NCI-H2171 treated with DMSO at 0.1 percent for 48 hours (cell line): ENCODE data around the gene FBXW4.
"Not testable (repeated sequence)": the region's sequence is repeated elsewhere in the genome, so short reads cannot be mapped to it uniquely, and the experiment has no call there.

ENCODE experiments used
- DNase-seq: peaks from one replicate; lab custom pipeline; 2025; lab: John Stamatoyannopoulos, UW

The FBXW4 gene

DNA sequence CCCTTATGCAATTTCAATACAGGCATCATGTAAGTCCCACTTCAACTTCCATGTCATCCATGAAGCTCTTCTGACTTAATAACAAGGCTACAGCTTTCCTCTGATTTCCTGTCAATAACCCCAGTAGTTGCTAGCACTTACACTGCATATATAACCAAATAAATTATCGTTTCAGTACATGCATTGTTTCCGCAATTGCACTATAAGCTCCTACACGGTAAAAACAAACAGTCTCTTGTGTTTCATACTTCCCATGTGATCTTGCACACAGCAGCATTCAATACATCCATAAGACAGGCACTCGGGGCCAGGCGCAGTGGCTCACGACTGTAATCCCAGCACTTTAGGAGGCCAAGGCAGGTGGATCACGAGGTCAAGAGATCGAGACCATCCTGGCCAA lies 41.4 kb downstream of the FBXW4 start:
- no peak for DNase-seq

DNA sequence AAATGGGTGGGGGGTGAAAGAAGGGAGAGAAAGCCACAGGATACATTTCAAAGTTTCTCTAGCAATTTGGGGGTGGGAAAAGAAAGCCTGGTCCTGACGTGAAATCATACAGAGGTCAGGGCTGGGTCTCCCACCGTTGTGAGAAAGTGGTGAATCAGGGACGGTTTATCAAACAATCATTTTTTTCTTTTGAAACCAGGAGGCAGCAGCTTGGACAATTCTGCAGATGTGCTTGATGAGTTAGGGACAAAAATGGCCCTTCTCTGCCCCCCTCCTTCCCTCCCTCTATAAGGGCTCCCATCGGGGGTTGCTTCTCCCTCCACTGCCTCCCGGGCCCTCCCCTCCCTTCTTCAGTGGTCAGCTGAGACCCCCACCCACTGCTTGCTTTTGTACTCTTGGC lies 43.6 kb downstream of the FBXW4 start:
- no peak for DNase-seq

DNA sequence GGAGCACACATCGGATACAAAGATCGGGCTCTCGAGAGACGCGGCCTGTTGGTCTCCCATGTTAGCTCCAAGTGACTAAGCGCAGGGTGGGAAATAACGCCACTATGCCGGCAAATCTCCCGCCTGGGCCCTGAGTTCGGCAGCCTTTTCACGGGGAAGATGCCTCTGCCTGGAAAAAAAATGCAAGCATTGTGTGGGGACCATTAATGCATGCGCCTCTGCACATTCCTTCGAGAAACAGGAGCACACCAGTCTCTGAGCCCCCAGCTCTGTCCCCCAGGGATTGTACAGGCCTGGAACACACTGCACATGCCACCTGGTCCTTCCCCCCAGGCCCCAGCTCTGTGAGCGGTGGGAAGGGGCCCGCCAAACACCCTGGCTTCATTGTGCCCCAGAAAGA lies 44.1 kb downstream of the FBXW4 start:
- no peak for DNase-seq

DNA sequence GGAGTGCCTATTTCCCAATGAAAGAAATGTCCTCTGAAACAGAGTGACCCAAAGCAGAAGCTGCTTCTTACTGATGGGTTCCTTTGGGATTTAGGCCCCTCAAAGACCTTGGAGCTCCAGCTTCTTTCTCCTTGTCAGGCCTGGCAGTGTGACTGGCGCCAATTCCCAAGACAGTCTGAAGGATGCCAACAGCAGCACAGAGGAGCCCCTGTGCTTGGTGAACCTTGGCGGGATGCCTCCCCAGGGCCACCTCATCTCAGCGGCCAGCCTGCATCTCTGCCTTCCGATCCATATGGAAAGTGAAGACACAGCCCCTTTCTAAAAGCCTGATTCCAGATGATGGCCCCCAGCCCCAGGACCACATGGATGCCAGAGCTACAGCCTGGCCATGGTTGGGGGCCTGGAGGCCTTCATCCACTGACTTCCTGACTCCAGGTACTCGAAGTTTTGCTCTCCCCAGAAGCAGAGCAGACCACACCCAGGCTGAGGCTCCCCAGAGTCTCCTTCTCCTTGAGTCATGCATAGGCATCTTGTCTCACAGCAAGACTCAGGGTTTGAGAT lies 45.4 kb downstream of the FBXW4 start:
- DNase-seq = no peak

DNA sequence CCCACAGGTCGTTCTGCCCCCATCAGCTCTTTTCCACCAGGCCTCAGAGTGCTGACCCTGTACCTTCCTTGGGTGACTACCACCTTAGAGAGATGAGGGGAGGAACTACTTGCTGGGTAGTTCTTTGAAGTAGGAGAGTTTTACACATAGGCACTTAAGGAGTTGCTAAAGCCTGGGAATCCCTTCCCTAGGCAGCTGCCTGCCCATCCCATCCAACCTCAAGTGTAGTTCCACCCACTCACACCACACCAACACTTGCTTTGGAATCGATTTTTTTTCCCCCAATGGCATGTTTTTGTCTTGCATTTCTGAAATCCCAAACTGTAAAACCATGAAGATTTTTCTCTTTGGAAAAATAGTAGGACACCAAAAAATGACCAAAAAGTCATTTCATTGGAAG lies 47.7 kb downstream of the FBXW4 start:
- no peak for DNase-seq

DNA sequence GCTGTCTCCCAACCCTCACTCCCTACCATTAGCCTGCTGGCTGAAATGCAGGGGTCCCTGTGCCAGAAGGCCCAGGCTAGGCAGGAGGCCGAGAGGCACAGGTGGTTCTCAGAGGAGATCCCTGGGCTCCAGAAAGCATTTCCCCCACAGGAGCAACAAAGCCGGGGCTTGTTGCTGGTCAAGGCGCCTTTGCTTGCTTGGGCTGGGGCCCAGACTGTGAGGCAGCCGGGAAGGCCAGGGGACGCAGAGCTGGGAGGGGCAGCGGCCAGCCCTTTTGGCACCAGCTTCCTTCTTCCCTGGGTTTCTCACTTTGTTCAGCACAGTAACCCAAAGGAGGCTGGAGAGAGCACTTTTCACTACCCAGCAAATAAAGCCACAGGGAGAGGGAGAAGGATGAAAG lies 48.6 kb downstream of the FBXW4 start:
- no peak for DNase-seq

DNA sequence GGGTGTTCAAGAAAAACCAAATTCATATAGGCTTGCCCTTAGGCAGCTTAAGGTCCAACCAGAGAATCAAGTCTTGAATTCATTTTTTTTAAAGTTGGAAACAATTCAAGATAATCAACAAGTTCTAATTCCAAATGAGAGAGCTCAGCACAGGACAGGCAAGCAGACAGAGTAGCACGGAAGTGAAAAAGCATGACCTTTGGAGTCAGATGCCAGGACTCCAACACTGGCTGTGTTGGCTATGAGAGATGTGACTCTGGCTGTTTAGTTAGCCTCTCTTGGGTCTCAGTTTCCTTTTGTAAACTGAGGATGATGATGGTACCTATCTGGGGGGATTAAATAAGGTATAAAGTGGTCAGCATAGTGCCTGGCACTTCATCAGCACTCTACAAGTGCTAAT lies 49.3 kb downstream of the FBXW4 start:
- DNase-seq = no peak

DNA sequence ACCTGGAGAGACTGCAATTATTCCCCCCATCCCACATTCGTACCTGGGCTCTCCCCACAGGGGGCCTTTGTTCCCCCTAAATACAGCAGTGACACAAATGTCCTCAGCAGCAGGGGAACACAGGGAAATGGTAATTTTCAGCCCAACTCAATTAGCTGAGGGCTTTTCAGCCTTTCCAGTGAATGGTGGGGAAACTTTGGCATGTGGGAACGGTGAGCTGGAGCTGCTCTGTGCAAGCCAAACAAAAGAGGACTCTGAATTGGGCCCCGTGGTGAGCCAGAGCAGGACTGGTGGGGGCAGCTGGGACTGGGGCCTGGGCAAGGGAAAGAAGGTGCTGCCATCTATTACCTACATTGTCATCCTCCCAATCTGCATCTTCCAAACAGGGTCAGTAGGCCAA lies 51.0 kb downstream of the FBXW4 start:
- DNase-seq = no peak

DNA sequence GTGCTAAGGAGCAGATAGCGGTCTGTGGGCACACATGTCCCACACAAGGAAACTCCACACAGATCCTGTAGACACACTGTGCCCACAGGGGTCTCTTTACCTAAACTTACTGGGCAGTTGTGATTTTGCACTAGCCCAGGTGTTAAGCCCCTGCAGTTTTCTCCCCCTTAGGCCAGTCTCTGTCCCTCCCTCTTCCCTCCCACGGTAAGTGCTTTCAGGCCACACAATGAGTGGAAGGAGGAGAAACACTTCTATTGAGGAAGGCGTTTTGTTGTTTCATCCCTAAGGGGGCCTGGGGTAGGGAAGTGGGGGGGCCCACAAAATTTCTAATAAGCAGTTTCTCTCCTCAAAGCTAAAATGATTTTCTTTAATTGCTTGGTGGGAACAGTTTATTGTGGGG lies 51.4 kb downstream of the FBXW4 start:
- DNase-seq = no peak

DNA sequence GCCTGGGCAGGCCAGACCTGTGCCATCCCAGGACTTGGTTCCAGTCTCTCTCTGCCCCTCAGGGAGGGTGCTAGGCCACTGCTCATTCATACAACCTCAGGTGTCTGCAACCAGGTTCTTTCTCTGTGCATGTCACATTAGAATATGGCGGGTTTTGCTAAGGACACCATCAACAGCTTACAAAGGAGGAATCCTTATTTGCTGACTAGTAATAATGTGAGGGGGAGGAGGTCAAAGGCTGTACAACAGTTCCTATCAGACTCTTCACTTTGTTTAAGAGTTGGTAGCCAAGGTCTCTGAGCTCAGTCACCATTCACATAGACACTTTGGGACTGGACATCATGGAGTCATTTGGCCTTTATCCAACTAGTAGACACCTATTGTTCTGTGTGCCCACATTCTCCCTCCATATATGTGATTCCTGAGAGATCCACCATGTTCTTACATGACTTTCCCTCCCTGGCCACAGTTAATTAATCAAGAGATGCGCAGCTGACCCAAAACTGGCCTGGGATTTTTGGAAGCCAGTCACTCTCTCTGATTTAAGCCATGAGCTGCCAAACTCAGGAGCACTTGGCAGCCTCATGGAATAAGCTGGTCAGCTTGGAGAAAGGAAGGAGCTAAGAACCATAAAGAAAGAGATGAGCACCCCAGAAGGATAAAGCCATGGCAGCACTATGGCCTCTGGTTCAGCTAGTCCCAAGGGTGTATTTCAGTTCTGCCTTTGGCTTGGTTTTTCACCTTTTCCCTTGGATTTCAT lies 55.6 kb downstream of the FBXW4 start:
- DNase-seq = no peak

DNA sequence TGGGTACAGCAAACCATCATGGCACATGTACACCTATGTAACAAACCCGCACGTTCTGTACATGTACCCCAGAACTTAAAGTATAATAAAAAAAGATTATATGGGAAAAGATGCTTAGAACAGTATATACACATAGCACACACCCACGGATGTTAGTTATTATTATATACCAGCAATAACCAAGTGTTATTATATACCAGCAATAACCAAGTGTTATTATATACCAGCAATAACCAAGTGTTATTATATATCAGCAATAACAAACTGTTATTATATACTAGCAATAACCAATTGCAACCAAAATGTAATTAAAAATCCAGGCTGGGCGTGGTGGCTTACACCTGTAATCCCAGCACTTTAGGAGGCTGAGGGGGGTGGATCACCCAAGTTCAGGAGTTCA lies 61.5 kb downstream of the FBXW4 start:
- not testable (repeated sequence) for DNase-seq

DNA sequence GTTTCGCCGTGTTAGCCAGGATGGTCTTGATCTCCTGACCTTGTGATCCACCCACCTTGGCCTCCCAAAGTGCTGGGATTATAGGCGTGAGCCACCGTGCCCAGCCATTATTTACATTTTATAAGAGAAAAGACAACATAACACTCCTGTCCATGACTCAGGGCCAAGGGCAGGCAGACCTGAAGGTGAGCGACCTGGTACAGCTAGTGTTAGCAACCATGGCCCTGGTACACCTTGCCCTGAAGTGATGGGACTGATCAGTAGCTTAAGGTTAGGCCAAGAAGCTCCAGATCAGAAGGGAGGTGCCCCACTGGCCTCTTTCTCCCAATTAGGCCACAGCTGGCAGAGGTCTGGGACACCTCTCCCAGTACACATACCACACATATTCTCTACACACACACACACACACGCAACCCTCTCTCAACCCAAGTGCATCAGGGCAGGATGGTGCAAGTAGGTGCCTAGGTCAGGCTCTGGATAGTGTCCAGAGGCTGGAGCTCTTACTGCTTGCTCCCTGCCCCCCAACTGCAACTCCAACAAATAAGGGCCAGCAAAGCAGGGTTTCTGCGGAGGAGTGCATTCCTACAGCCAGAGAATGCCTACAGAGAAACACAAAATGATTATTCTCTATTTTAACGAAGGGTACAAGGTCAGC lies 63.0 kb downstream of the FBXW4 start:
- no peak for DNase-seq

DNA sequence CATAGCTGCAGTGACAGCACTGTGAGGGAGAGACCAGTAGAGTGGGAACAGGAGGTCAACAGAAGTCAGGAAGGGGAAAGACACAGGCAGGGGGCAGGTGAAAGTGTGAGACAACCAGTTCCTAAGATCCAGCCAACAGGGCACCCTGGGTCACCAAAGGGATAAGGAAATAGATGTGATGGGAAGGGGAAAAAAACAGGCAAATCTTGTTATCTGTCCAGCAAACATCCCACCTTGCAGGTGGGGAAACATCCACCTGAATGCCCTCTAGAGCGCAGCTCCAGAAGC lies 64.4 kb downstream of the FBXW4 start:
- DNase-seq = no peak

DNA sequence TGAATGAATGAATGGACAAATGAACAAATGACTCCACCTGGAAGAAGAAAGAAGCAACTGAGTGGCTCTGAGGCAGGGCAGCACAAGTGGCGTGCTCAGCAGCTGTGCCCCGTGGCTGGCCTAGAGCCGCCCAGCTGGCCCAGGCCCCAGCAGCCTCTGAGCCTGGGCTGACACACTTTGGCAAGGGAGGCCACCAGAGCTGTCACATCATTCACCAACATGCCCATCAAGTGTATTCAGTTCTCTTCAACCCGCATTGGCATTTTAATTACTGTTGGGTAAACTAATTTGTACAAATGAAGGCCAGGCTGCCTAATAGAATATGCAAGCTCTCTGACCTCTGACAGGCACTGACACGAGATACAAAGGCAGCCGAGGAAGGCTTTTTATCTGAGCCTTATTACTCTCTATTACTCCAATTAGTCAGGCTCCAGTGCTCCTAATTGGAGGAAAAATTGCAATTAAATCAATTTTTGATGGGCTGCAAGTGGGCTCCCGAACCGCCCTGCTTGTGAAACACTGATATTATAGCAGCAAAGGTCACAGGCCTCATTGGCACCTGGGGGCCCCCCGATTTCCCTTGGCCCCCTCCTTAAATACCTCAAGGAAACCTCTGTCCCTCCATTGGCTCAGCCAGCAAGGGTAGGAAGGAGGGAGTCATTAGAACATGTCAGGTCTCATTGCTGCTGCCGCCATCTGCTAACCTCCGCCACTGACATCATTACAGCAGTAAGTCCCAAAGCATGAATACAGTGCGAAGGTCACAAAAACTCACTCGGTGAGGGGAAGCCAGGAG lies 64.9 kb downstream of the FBXW4 start:
- no peak for DNase-seq

DNA sequence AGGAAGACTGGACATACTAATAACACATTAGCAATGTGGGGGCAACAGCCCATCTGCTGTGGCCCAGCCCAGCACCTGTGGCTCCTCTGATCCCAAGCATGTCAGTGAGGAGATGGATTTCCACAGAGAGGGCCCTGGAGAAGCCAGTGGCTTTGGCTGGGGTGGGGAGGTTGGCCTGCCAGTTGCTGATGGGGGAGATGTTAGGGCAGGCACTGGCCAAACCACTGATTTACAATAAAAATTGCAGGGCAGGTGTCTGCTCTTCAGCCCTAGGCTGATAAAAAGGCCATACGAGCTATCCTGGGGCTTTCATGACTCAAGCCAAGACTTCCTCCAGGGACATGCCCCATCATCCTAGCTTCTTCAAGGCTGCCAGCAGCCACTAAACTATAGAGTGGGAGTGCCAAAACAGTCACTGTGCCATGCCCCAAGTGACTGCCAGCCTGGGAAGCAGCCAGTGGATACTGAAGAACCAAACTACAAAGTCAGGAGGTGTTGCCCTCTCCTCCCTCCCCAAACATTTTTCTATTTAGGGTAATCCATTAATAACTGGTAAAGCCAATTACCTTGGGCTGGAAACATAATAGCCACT lies 69.1 kb downstream of the FBXW4 start:
- peak; percentile 14 for DNase-seq

DNA sequence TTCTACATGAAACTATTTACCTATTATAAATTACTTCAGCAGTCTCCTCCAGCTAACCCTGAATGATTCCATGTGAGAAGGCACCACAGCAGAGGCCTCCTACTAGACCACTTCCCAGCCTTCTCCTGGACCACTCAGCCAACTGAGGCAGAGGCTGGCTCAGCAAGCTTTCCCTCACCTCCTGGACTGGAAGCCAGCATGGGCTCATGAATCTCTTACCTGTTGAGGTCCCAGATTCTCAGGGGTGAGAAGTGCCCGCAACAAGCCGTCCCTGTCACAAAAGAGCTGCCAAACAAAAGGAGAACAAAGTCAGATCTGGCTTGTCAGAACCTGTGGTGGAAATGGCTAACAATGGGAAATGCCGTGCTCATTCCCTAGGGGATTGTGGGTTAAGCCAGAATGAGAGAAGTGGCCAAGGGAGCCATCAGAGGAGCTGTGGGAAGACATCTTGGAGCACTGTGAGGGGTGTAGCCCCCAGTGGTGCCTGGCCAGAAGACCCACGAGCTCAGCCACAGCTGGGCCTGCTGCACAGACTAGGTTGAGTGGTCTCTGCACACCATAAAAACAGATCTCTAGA lies 70.4 kb downstream of the FBXW4 start:
- DNase-seq = no peak

DNA sequence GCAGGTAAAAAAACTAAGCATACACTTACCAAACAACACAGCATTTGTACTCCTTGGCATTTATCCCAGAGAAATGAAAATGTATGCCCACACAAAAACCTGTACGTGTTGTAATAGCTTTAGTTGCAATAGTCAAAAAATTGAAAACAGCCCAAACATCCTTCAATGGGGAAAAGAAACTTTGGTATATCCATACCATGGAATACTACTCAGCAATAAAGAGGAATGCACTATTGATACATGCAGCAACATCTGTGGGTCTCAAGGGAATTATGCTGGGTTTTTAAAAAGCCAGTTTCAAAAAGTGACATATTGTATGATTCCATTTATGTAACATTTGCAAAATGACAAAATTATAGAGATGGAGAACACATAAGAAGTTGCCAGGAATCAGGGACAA lies 71.4 kb downstream of the FBXW4 start:
- no peak for DNase-seq

DNA sequence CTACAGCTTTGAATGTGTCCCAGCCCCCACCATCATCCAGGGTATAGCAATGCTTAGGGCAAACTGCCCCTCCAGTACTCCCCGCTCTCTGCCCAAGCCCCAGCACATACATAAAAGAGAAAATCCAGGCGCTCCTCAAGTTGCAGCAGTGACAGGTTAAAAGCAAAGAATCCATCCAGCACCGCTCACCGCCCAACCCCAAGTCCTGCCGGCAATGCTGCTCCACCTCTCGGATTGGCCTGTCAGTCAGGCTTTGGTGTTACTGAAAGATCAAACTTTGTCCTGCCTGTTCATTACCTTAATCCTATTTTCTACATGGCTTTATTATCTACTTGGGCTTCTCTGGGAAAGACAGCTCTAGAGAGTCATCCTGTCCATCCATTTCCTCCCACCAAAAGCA lies 75.0 kb downstream of the FBXW4 start:
- no peak for DNase-seq

DNA sequence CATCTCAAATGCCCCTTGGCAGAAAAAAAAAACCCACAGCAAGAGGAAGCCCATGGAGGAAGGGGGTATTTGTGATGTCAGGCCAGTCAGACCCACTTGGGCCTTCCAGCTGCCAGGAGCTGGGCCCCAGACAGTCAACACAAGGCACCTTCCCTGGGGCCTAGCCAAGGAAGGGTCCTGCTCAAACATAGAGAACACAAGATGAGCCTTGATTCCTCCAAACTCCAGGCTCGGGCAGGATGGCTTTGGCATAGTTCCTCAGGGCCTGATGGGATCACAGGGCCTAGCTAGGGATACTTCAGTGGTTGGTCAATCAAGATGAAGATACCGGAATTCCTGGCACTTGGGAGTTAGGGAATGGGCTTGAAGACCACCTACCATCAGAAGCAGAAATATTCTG lies 76.1 kb downstream of the FBXW4 start:
- no peak for DNase-seq

DNA sequence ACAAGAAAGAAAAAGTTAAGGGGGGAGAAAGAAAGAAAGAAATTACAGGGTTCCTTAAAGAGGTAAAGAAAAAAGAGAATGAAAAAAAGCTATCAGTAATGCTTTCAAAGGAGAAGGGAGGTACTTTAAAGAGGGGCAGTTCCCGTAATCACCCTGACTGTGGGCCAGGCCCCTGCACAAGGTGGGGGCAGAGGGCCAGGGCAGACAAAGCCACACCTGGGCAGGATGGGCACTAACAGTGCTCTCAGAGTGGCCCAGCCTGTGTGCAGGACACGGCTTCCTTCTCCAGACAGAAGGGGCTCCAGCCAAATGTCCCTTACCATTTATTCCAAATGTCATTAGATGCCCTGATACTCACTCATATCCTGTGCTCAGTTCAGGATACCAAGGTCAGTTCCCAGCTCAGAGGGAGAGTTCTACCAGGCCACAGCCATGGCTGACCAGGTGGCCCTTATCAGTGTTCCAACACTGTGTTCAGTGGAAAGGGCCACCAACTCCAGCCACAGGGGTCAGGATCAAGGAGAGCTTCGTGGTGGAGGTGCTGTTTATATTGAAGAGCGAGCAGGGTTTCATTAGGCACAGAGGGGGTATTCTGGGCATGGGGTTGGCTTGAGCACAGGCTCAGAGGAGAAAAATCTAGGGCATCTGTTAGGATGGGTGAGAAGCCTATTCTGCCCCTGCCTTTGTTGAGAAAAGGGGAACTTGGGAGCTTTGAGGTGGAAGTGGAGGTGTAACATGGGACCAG lies 77.0 kb downstream of the FBXW4 start:
- DNase-seq = no peak

DNA sequence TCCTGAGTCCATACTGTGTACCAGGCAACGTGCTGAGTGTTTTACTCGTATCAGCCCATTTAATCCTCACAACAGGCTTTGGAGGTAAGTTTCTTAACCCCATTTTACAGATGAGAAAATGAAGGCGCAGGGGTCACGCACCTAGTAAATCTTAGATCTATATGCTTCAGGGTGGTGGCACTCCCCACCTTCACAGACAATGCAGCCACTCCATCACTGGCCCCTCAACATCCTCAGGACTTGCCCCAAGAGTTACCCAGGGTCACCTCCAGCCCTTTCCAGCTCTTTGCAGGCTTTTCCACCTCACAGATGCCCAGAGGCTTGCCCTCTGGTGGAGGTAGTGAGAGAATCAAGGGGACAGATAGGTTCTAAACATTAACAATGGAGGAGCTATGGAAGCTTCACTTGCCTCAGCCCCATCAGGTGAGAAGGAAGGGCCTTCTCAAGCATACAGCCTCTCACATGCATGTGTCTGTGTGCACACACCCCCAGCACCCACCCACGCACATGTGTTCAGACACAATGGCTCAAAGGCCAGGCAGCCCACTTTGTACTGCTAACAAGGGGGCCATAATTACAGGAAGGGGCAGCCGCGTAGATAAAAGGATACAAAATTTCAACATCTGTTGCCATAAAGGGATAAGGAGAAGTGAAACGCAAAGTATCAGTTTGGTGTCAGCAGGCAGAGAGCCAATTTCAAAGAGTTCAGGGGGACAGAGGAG lies 77.7 kb downstream of the FBXW4 start:
- DNase-seq = no peak
